Measurements from ENCODE around the gene TBC1D22A.

TBC1D22A gene

DNA sequence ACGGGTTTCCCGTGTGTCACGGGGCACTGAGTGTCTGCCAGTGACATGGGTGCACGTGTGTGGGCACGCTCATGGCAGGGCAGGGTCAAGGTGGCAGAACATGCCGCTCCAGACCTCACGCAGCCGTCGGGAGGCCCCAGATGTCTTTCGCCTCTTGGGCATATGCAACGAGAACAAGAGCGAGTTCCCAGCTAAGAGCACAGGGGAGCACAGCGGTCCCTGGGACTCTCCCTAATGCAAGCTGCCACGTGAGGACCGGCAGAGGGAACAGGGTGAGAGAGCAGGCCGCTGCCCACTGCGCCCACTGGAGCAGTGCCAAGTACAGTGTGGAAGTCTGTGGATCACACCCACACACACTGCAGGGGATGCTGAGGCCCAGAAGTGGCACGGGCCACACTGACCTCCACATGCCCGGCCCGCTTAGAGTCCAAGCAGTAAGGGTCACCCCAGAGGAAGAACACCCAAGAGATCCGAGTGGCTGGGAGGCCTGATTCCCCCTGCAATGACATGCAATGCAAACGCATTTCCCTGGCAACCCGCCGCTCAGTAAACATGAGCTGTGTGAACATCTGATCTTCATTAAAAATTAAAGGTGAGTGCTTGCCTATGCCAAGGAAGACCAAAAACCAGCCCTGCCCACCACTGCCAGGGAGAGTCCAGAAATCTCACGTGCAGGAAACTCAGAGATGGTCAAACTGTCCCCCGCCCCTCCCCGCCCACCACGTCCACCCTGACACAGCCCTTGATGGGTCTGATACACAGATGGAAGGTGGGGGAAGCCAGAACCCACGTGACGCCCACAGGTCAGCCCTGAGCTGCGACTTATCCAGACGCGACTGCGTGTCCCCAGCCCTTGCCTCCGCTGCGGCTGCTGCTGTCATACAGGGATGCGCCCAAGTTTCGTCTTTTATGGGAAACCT is 36.1 kb upstream of the TBC1D22A start:
- TF ChIP-seq, protein P1, sequence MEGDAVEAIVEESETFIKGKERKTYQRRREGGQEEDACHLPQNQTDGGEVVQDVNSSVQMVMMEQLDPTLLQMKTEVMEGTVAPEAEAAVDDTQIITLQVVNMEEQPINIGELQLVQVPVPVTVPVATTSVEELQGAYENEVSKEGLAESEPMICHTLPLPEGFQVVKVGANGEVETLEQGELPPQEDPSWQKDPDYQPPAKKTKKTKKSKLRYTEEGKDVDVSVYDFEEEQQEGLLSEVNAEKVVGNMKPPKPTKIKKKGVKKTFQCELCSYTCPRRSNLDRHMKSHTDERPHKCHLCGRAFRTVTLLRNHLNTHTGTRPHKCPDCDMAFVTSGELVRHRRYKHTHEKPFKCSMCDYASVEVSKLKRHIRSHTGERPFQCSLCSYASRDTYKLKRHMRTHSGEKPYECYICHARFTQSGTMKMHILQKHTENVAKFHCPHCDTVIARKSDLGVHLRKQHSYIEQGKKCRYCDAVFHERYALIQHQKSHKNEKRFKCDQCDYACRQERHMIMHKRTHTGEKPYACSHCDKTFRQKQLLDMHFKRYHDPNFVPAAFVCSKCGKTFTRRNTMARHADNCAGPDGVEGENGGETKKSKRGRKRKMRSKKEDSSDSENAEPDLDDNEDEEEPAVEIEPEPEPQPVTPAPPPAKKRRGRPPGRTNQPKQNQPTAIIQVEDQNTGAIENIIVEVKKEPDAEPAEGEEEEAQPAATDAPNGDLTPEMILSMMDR (IDR thresholded peaks at IDR 0.05; ENCODE audit: extremely low read depth, missing control alignments): no peak
- DNase-seq (ENCODE audit: low spot score): peak; percentile 34

DNA sequence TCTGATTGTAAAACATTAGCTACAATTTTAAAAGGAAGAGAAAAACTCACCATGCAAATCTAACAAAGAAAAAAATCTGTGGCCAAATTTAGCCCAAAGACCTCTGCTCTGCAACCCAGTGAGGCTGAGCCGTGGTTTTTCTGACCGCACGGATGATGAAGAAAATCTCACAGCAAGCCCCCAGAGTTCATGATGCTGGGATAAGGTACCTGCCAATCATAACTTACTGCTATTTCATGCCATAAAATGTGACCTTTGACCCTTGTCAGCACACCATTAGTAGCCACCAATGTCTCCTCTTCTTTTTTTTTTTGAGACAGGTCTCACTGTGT is 35.5 kb upstream of the TBC1D22A start:
- peak; percentile 46 for DNase-seq (ENCODE audit: low spot score)
- TF ChIP-seq, protein P1 (IDR thresholded peaks at IDR 0.05; ENCODE audit: extremely low read depth, missing control alignments): no peak

DNA sequence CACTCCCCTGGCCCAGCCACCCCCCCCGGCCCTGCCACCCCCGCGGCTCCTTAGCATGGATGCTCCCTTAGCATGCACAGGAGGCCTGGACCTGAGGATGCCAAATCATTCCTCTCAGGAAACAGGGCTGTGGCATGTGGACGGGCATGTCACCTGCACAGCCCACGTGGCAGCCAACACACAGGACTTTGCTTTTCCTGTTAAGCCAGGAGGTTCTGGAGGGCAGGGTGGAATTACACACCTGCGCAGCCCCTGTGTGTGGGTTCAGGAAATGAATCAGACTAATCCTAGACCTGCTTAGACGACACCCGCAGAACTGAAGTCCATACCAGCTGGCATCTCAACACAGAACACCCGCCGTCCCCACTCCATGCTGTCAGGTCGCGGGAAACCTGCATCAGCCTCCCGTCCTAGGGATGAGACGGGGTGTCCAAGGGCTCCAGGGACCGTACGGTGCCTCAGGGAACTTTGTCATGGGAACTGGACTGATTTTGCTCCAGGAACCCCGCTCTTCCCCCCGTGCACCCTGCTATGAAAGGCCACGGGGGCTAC is 34.6 kb upstream of the TBC1D22A start:
- TF ChIP-seq, protein P1 (IDR thresholded peaks at IDR 0.05; ENCODE audit: extremely low read depth, missing control alignments): no peak
- no peak for DNase-seq (ENCODE audit: low spot score)

DNA sequence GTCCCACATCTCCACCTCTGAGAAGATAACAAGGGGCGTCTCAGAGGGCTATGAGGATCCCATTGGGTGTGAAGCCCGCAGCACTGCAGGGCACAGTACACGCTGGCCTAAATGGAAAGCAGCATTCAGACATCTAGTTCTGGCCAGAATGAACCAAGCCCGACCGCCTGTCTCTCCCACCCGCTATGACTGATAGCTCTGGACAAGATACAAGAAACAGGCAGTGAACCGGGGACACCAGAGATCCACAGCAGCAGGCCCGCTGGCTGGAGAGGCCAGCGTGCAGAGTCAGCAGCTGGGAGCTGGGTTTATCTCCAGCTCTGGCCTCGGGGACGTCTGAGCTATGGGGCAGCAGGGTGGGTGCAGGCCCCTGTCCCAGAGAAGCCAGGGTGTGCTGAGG is 34.0 kb upstream of the TBC1D22A start:
- DNase-seq (ENCODE audit: low spot score): no peak
- TF ChIP-seq, protein P1 (IDR thresholded peaks at IDR 0.05; ENCODE audit: extremely low read depth, missing control alignments): no peak

DNA sequence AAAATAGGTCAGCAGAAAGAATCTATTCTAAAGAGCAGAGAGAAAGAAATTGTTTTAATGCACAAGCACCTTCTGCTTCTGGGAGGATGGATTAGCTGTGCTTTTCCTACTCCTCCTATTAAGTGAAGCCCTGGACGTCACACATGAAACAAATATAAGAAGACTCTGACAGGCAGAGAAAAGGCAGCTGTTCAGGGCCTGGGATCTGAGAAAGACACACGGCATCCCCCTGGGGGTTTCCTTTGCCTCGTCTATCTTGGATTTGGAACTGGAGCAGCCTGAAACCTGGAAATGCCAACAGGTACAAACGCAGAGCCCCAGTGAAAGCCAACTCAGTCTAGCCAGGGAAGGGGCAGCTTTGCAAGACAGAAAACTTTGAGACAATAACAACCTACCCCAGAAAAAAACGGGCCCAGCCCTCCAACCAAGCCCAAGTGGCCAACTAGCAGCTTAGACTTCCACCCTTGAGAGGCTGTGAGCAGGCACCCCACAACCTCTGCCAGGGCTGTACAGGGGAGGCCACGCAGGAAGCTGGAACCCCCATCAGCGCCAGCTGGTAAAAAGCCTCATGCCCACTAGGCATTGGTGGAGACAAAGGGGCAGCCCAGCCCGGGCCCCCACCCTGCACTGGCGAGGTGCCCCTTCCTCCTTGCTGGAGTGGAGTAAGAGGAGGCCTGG is 31.7 kb upstream of the TBC1D22A start:
- TF ChIP-seq, protein P1 (IDR thresholded peaks at IDR 0.05; ENCODE audit: extremely low read depth, missing control alignments): no peak
- no peak for DNase-seq (ENCODE audit: low spot score)

DNA sequence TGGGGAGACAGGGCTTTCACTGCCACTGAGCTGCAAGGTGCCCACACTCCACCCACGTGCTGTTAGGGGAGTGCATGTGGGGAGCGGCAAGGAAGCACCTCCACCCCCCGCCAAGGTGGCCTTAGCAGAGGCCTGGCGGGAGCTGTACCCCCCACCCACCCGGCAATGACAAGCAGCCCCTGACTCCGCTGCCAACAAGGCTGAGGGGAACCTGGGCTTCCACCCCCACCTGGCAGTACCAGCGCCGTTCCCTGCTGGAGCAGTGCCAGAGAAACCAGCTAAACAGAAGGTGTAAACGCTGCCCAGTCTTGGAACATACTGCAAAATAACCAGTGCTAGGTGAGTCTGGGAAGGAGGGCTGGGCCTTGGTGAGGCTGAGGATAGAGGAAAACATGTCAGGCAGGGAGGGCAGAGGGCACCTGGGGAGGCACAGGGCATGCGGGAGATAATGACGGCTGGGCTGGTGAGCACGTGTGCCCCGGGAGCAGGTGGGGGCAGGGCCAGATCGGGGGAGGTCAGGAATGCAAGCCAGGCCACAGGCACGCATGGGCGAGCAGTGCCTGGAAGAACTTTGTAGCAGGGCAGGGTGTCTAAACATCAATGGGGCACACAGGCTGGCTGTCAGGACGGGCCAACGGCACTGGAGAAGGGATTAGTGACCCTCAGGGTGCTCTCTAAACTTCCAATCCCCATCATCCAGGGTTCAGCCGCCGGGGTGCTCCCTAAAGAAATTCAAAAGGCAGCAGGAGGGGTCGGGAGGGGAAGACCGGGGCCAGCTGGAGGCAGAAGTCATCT is 31.0 kb upstream of the TBC1D22A start:
- no peak for DNase-seq (ENCODE audit: low spot score)
- TF ChIP-seq, protein P1 (IDR thresholded peaks at IDR 0.05; ENCODE audit: extremely low read depth, missing control alignments): no peak
